Fibroblast of villous mesenchyme (primary cell): ENCODE data around the gene MED15. TPM values are rescaled to one million over a fixed set of nuclear protein-coding genes. Genes with fewer than 3 reads are reported as not detected.
"Not testable (repeated sequence)": the region's sequence is repeated elsewhere in the genome, so short reads cannot be mapped to it uniquely, and the experiment has no call there.

Source experiments
- DNase-seq: peaks from one replicate; pipeline ENCODE4 v3.0.0-alpha.2; 2010; ENCODE audit warnings: low read depth
- H3K4me3 ChIP-seq: 2 replicates; pipeline ENCODE4 v1.5.1; 2011; ENCODE audit warnings: low read depth, mild to moderate bottlenecking, low read length
- total RNA-seq: library from RNA; depleted of rRNA; stranded (reverse); fragments of >200 nt; gene quantifications from 2 replicates; pipeline ENCODE4 v1.2.3, GENCODE V29; 2012
- TF ChIP-seq, protein P1 (sequence below): IDR thresholded peaks from 2 replicates; pipeline ENCODE4 v1.5.1; 2012; ENCODE audit warnings: low read depth, mild to moderate bottlenecking, low read length; ENCODE audit not compliant: insufficient read depth

The MED15 gene
- total RNA-seq, 1 donor: 51.0 TPM

DNA sequence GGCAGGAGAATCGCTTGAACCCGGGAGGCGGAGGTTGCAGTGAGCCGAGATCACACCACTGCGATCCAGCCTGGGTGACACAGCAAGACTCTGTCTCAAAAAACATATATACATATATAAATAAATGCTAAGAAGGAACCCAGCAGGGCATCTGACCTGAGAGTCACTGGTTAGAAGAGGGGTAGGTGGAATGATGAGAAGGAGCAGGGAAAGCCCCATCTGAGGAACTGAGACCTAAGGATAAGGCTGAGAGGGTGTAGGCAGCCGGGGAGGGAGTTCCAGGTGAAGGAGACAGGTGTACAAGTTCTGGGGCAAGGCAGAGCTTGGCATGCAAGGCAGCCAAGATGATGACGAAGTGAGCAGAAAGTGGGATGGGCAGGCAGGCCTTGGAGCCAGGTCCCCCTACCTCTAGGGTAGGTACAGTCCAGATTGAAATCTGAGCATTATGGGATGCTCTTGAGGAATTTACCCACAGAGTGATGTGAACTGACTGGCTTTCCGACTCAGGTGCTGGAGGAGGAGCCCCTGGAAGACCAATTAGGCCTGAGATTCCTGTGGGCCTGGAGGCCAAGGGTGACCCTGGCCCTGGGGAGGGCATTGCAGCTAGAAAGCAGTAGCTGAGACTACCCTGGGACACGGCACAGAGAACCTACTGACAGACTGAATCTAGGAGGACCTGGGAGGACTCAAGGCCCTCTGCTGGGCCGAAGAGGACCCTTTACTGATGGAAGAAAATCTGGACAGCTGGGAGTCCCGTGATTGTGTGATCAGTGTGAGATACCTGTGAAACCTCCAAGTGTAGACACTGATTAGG lies 34.6 kb upstream of the MED15 start:
- no peak overlapping the region for H3K4me3 ChIP-seq
- no peak for DNase-seq
- TF ChIP-seq, protein P1, sequence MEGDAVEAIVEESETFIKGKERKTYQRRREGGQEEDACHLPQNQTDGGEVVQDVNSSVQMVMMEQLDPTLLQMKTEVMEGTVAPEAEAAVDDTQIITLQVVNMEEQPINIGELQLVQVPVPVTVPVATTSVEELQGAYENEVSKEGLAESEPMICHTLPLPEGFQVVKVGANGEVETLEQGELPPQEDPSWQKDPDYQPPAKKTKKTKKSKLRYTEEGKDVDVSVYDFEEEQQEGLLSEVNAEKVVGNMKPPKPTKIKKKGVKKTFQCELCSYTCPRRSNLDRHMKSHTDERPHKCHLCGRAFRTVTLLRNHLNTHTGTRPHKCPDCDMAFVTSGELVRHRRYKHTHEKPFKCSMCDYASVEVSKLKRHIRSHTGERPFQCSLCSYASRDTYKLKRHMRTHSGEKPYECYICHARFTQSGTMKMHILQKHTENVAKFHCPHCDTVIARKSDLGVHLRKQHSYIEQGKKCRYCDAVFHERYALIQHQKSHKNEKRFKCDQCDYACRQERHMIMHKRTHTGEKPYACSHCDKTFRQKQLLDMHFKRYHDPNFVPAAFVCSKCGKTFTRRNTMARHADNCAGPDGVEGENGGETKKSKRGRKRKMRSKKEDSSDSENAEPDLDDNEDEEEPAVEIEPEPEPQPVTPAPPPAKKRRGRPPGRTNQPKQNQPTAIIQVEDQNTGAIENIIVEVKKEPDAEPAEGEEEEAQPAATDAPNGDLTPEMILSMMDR: no peak

DNA sequence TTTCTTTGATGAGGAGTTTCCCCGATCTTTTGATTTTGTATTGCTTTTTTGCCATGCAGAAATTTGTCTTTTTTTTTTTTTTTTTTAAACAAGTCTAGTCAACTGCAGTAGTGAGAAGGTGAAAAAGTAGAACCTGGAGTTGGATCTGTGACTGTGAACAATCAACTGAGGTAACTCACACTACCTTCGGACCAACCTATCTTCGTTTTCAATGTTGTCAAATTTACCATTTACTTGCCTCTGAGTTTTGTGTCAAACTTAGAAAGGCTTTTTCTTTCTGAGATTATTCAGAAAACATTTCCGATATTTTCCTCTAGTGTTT lies 32.3 kb upstream of the MED15 start:
- DNase-seq: no peak
- TF ChIP-seq, protein P1: no peak
- H3K4me3 ChIP-seq: no peak overlapping the region

DNA sequence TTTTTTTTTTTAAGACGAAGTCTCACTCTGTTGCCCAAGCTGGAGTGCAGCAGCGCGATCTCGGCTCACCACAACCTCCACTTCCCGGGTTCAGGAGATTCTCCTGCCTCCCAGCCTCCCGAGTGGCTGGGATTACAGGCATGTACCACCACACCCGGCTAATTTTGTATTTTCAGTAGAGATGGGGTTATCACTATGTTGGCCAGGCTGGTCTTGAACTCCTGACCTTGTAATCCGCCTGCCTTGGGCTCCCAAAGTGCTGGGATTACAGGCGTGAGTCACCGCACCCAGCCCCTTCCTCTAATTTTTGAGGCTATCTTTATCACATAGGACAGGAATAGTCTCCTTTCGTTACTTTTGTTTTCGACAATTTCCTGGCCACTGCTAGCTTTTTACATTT lies 31.8 kb upstream of the MED15 start:
- DNase-seq, H3K4me3 ChIP-seq: not testable (repeated sequence)

DNA sequence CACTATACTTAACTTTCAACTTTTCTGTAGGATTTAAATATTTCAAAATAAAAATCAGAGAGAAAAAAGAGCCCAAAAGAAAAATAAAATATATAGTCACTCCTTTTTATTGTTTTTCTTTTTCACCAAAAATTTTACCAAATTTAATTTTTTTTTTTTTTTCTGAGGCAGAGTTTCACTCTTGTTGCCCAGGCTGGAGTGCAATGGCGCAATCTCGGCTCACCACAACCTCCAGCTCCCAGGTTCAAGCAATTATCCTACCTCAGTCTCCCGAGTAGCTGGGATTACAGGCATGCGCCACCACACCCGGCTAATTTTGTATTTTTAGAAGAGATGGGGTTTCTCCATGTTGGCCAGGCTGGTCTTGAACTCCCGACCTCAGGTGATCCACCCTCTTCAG lies 29.4 kb upstream of the MED15 start:
- DNase-seq, H3K4me3 ChIP-seq: not testable (repeated sequence)

DNA sequence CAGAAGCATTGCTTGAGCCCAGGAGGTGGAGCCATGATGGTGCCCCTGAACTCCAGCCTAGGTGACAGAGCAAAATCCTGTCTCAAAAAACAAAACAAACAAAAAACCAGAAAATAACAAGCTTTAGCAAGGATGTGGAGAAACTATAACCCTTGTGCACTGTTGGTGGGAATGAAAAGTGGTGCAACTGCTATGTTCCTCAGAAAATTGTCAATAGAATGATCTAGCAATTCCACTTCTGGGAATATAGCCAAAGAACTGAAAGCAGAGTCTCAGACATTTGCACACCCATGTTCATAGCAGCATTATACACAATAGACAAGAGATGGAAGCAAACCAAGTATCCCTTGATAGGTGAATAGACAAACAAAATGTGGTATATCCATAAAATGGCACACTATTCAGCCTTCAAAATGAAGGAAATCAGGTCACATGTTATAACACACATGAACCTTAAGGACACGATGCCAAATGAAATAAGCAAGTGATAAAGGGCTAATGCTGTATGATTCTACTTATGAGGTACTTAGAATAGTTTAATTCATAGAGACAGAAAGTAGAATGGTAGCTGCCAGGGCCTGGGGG lies 27.7 kb upstream of the MED15 start:
- TF ChIP-seq, protein P1: no peak
- DNase-seq: peak; percentile 26
- no peak overlapping the region for H3K4me3 ChIP-seq

DNA sequence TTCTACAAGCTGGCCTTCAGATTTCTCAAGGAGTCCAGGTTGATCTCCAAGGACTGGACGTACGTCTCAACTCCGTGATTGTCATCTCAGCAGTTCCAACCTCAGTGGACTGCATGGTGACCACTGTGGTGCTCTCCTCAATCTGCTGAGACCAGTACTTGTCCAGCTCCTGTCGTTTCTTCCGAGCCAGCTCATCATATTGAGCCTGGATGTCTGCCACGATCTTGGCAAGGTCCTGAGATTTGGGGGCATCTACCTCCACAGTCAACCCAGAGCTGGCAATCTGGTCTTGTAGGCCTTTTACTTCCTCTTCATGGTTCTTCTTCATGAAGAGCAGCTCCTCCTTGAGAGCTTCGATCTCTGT lies 24.3 kb upstream of the MED15 start:
- not testable (repeated sequence) for H3K4me3 ChIP-seq, DNase-seq

DNA sequence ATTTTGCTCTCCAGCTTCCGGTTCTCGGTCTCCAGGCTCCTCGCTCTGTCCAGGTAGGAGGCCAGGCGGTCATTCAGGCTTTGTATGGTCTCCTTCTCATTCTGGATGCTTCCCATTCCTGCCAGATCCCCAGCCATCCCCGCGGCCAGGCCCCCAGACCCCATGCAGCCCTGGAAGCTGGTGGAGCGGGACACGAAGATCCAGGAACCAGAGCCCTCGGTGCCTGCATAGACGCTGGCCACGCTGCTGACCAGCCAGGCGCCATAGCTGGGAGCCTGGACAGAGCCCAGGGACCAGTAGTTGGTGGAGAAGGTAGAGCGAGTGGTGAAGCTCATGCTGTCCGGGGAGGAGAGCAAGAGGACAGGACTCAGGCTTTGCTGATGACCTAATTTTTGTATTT lies 23.6 kb upstream of the MED15 start:
- TF ChIP-seq, protein P1: no peak
- DNase-seq: no peak

DNA sequence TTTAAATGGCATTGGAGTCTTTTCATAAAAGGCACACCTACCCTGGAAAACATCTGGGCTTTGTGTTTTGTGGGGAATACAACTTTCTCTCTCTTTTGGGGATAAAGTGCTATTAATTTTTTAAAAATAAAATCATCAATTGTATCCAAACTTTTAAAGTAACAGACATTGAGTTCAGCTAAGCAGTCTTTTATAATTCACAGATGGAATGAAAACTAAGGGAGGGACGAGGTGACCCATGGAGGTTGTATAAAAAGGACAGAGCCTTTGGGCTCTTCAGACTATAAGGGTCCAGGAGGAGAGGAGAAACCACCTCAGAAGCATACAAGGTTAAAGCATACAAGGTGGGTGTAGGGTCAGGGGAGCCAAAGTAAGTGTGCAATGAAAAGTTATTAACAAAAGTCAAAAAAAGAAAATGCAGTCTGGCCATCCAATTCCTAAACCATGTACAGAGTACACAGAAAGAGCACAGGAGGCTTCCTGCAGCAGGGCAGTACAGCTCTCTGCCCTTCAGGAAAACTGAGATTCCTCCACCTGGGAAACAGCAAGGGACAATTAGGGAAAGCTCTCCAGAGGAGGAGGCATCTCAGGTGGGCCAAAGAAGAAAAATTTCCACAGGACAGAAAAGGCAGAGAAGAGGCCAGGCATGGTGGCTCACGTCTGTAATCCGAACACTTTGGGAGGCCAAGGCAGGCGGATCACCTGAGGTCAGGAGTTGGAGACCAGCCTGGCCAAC lies 22.3 kb upstream of the MED15 start:
- TF ChIP-seq, protein P1: no peak
- DNase-seq: no peak

More for the DNA sequence above, 23.6 kb upstream of the MED15 start:
- H3K4me3 ChIP-seq: no peak overlapping the region

More for the DNA sequence above, 22.3 kb upstream of the MED15 start:
- H3K4me3 ChIP-seq: no peak overlapping the region
